WTC11 (cell line): Measurements from ENCODE around the gene DYNC1I1. TPM values are rescaled to one million over a fixed set of nuclear protein-coding genes. Genes with fewer than 3 reads are reported as not detected.

Experiments used
- ATAC-seq: fragments of 200-7000 bp; cut with Tn5 transposase; 2 replicates; pipeline ENCODE4 v1.10.0; 2021; ENCODE audit warnings: mild to moderate bottlenecking, moderate library complexity
- CTCF ChIA-PET: fragments of 300-600 bp; sonication (Branson Sonifier 250); formaldehyde crosslinking; loops from one replicate; lab custom pipeline; 2021; ENCODE audit warnings: antibody characterized with exemption; lab: Charles Lee
- POLR2A ChIA-PET: fragments of 350-600 bp; sonication (Branson Sonifier 250); formaldehyde crosslinking; loops from one replicate; lab custom pipeline; 2021; ENCODE audit warnings: antibody characterized with exemption; lab: Charles Lee
- DNase-seq: peaks from one replicate; pipeline ENCODE4 v3.0.0; 2021; ENCODE audit warnings: low spot score
- H3K27ac Mint-ChIP-seq: 2 replicates; pipeline ENCODE4 v1.8.0; 2021; ENCODE audit warnings: mixed read lengths
- H3K27me3 Mint-ChIP-seq: 2 replicates; pipeline ENCODE4 v1.8.0; 2021; ENCODE audit warnings: low read depth, mild to moderate bottlenecking, moderate library complexity, mixed read lengths
- H3K36me3 Mint-ChIP-seq: 2 replicates; pipeline ENCODE4 v1.8.0; 2021; ENCODE audit warnings: mixed read lengths
- H3K4me1 Mint-ChIP-seq: 2 replicates; pipeline ENCODE4 v1.8.0; 2022; ENCODE audit warnings: mixed read lengths
- H3K4me3 Mint-ChIP-seq: 2 replicates; pipeline ENCODE4 v1.8.0; 2021; ENCODE audit warnings: mild to moderate bottlenecking, moderate library complexity, mixed read lengths
- H3K9me3 Mint-ChIP-seq: 2 replicates; pipeline ENCODE4 v1.8.0; 2021; ENCODE audit warnings: mixed read lengths
- ELF4 ChIP-seq: sonication (generic); formaldehyde crosslinking; IDR thresholded peaks from 2 replicates; pipeline ENCODE4 v1.8.1; 2022; ENCODE audit warnings: low read depth, mild to moderate bottlenecking, moderate library complexity, missing genetic modification reagents
- FOXP1 ChIP-seq: sonication (generic); formaldehyde crosslinking; IDR thresholded peaks from 2 replicates; pipeline ENCODE4 v1.8.0; 2022; ENCODE audit warnings: missing genetic modification reagents, mild to moderate bottlenecking, moderate library complexity, borderline replicate concordance
- FOXP4 ChIP-seq: sonication (generic); formaldehyde crosslinking; IDR thresholded peaks from 2 replicates; pipeline ENCODE4 v1.8.0; 2022; ENCODE audit warnings: mild to moderate bottlenecking, missing genetic modification reagents
- HMGA2 ChIP-seq: fragments of 250-450 bp; sonication (Bioruptor Pico); IDR thresholded peaks from 2 replicates; pipeline ENCODE4 v1.4.0; 2021; ENCODE audit warnings: mild to moderate bottlenecking, moderate library complexity
- NFATC4 ChIP-seq: fragments of 250-450 bp; sonication (Bioruptor Pico); IDR thresholded peaks from 2 replicates; pipeline ENCODE4 v1.9.0; 2021; ENCODE audit warnings: mild to moderate bottlenecking
- NFE2L1 ChIP-seq: sonication (generic); formaldehyde crosslinking; IDR thresholded peaks from 2 replicates; pipeline ENCODE4 v1.8.1; 2023; ENCODE audit warnings: missing genetic modification reagents
- PRRX2 ChIP-seq: fragments of 250-450 bp; sonication (Bioruptor Pico); IDR thresholded peaks from 2 replicates; pipeline ENCODE4 v1.8.0; 2021; ENCODE audit warnings: mild to moderate bottlenecking
- RORB ChIP-seq: fragments of 250-450 bp; sonication (Bioruptor Pico); IDR thresholded peaks from 2 replicates; pipeline ENCODE4 v1.9.0; 2021; ENCODE audit warnings: mild to moderate bottlenecking
- SMAD4 ChIP-seq: sonication (generic); formaldehyde crosslinking; IDR thresholded peaks from 2 replicates; pipeline ENCODE4 v1.8.0; 2022; ENCODE audit warnings: mild to moderate bottlenecking, missing genetic modification reagents
- SP1 ChIP-seq: sonication (generic); formaldehyde crosslinking; conservative IDR thresholded peaks from 2 replicates; pipeline ENCODE4 v1.8.1; 2022; ENCODE audit warnings: missing genetic modification reagents
- TEAD1 ChIP-seq: sonication (generic); formaldehyde crosslinking; IDR thresholded peaks from 2 replicates; pipeline ENCODE4 v1.8.0; 2022; ENCODE audit warnings: mild to moderate bottlenecking, missing genetic modification reagents
- TP53 ChIP-seq: sonication (generic); formaldehyde crosslinking; IDR thresholded peaks from 2 replicates; pipeline ENCODE4 v1.8.1; 2023; ENCODE audit warnings: mild to moderate bottlenecking, missing genetic modification reagents
- ZBTB21 ChIP-seq: sonication (generic); formaldehyde crosslinking; IDR thresholded peaks from 2 replicates; pipeline ENCODE4 v1.8.1; 2023; ENCODE audit warnings: mild to moderate bottlenecking, missing genetic modification reagents, borderline replicate concordance
- ZNF423 ChIP-seq: fragments of 250-450 bp; sonication (Bioruptor Pico); IDR thresholded peaks from 2 replicates; pipeline ENCODE4 v2.1.2; 2022; ENCODE audit warnings: mild to moderate bottlenecking, moderate library complexity
- ZNF512 ChIP-seq: sonication (generic); formaldehyde crosslinking; IDR thresholded peaks from 2 replicates; pipeline ENCODE4 v1.8.1; 2022; ENCODE audit warnings: missing genetic modification reagents, borderline replicate concordance
- ZNF671 ChIP-seq: fragments of 250-450 bp; sonication (Bioruptor Pico); IDR thresholded peaks from 2 replicates; pipeline ENCODE4 v1.8.0; 2021; ENCODE audit warnings: mild to moderate bottlenecking
- total RNA-seq: library from RNA; stranded (reverse); gene quantifications from 3 replicates; pipeline ENCODE4 v1.2.3, GENCODE V29; 2021
- TF ChIP-seq, protein P1 (sequence below): fragments of 250-450 bp; sonication (Bioruptor Pico); IDR thresholded peaks from 2 replicates; pipeline ENCODE4 v1.9.0; 2021; ENCODE audit warnings: mild to moderate bottlenecking
- TF ChIP-seq, protein P2 (sequence below): sonication (generic); formaldehyde crosslinking; IDR thresholded peaks from 2 replicates; pipeline ENCODE4 v1.8.1; 2022; ENCODE audit warnings: mild to moderate bottlenecking, moderate library complexity, missing genetic modification reagents
- TF ChIP-seq, protein P3 (sequence below): sonication (generic); formaldehyde crosslinking; IDR thresholded peaks from 2 replicates; pipeline ENCODE4 v1.8.0; 2022; ENCODE audit warnings: mild to moderate bottlenecking, missing genetic modification reagents
- TF ChIP-seq, protein P4 (sequence below): sonication (generic); formaldehyde crosslinking; IDR thresholded peaks from 2 replicates; pipeline ENCODE4 v1.8.1; 2022; ENCODE audit warnings: mild to moderate bottlenecking, missing genetic modification reagents, moderate library complexity, borderline replicate concordance
- TF ChIP-seq, protein P5 (sequence below): sonication (generic); formaldehyde crosslinking; IDR thresholded peaks from 2 replicates; pipeline ENCODE4 v1.8.1; 2022; ENCODE audit warnings: low read depth, mild to moderate bottlenecking, moderate library complexity, missing genetic modification reagents, borderline replicate concordance
- TF ChIP-seq, protein P6 (sequence below): fragments of 200-600 bp; IDR thresholded peaks from 2 replicates; pipeline ENCODE4 v1.8.0; 2022; ENCODE audit warnings: antibody characterized with exemption

DYNC1I1 gene
- total RNA-seq, 1 experiment from 2014 or later: 2.8 TPM

GRCh38 chr7:95996886-95997285, 224.5 kb downstream of the DYNC1I1 start (continued):
- no peak for TF ChIP-seq FOXP4 (CRISPR knock-in tag)
- TF ChIP-seq SMAD4 (CRISPR knock-in tag): no peak
- no peak for TF ChIP-seq PRRX2 (CRISPR knock-in tag)
- TF ChIP-seq, protein P1, sequence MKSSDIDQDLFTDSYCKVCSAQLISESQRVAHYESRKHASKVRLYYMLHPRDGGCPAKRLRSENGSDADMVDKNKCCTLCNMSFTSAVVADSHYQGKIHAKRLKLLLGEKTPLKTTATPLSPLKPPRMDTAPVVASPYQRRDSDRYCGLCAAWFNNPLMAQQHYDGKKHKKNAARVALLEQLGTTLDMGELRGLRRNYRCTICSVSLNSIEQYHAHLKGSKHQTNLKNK (CRISPR knock-in tag): no peak

GRCh38 chr7:95997632-95998031, 225.3 kb downstream of the DYNC1I1 start:
- ATAC-seq (no peak), DNase-seq (no peak)
- no peaks in the 10 kb centered on the region for H3K27me3 Mint-ChIP-seq
- POLR2A ChIA-PET: no interaction called here
- H3K9me3 Mint-ChIP-seq: no peaks in the 10 kb centered on the region
- no peak overlapping the region for H3K4me3 Mint-ChIP-seq
- H3K27ac Mint-ChIP-seq: no peak overlapping the region
- CTCF ChIA-PET: no interaction called here
- H3K36me3 Mint-ChIP-seq: no peaks in the 10 kb centered on the region
- H3K4me1 Mint-ChIP-seq: no peaks in the 10 kb centered on the region
- TF ChIP-seq FOXP1 (CRISPR knock-in tag) (no peak), ZBTB21 (CRISPR knock-in tag) (no peak), HMGA2 (CRISPR knock-in tag) (no peak), TP53 (CRISPR knock-in tag) (no peak), TEAD1 (CRISPR knock-in tag) (no peak), RORB (CRISPR knock-in tag) (no peak), SP1 (CRISPR knock-in tag) (no peak), ZNF671 (CRISPR knock-in tag) (no peak), NFATC4 (CRISPR knock-in tag) (no peak)
- TF ChIP-seq, protein P2, sequence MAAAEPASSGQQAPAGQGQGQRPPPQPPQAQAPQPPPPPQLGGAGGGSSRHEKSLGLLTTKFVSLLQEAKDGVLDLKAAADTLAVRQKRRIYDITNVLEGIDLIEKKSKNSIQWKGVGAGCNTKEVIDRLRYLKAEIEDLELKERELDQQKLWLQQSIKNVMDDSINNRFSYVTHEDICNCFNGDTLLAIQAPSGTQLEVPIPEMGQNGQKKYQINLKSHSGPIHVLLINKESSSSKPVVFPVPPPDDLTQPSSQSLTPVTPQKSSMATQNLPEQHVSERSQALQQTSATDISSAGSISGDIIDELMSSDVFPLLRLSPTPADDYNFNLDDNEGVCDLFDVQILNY (CRISPR knock-in tag): no peak
- TF ChIP-seq, protein P3, sequence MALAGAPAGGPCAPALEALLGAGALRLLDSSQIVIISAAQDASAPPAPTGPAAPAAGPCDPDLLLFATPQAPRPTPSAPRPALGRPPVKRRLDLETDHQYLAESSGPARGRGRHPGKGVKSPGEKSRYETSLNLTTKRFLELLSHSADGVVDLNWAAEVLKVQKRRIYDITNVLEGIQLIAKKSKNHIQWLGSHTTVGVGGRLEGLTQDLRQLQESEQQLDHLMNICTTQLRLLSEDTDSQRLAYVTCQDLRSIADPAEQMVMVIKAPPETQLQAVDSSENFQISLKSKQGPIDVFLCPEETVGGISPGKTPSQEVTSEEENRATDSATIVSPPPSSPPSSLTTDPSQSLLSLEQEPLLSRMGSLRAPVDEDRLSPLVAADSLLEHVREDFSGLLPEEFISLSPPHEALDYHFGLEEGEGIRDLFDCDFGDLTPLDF (CRISPR knock-in tag): no peak

- Mint-ChIP-seq H3K9me3 (no peaks in the 10 kb centered on the region), H3K36me3 (no peaks in the 10 kb centered on the region), H3K27me3 (no peaks in the 10 kb centered on the region), H3K4me1 (no peaks in the 10 kb centered on the region), H3K27ac (no peak overlapping the region), H3K4me3 (no peak overlapping the region)
- ATAC-seq (no peak), DNase-seq (no peak)
- no peak for TF ChIP-seq ZNF423
- TF ChIP-seq, protein P4, sequence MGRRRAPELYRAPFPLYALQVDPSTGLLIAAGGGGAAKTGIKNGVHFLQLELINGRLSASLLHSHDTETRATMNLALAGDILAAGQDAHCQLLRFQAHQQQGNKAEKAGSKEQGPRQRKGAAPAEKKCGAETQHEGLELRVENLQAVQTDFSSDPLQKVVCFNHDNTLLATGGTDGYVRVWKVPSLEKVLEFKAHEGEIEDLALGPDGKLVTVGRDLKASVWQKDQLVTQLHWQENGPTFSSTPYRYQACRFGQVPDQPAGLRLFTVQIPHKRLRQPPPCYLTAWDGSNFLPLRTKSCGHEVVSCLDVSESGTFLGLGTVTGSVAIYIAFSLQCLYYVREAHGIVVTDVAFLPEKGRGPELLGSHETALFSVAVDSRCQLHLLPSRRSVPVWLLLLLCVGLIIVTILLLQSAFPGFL (CRISPR knock-in tag): no peak
- TF ChIP-seq, protein P5, sequence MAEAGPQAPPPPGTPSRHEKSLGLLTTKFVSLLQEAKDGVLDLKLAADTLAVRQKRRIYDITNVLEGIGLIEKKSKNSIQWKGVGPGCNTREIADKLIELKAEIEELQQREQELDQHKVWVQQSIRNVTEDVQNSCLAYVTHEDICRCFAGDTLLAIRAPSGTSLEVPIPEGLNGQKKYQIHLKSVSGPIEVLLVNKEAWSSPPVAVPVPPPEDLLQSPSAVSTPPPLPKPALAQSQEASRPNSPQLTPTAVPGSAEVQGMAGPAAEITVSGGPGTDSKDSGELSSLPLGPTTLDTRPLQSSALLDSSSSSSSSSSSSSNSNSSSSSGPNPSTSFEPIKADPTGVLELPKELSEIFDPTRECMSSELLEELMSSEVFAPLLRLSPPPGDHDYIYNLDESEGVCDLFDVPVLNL (CRISPR knock-in tag): no peak
- TF ChIP-seq ZNF512: no peak
- no peak for TF ChIP-seq ELF4 (CRISPR knock-in tag)
- no peak for TF ChIP-seq NFE2L1 (CRISPR knock-in tag)
- TF ChIP-seq ZNF671 (CRISPR knock-in tag): no peak
- TF ChIP-seq, protein P6, sequence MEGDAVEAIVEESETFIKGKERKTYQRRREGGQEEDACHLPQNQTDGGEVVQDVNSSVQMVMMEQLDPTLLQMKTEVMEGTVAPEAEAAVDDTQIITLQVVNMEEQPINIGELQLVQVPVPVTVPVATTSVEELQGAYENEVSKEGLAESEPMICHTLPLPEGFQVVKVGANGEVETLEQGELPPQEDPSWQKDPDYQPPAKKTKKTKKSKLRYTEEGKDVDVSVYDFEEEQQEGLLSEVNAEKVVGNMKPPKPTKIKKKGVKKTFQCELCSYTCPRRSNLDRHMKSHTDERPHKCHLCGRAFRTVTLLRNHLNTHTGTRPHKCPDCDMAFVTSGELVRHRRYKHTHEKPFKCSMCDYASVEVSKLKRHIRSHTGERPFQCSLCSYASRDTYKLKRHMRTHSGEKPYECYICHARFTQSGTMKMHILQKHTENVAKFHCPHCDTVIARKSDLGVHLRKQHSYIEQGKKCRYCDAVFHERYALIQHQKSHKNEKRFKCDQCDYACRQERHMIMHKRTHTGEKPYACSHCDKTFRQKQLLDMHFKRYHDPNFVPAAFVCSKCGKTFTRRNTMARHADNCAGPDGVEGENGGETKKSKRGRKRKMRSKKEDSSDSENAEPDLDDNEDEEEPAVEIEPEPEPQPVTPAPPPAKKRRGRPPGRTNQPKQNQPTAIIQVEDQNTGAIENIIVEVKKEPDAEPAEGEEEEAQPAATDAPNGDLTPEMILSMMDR: no peak
- CTCF ChIA-PET: no interaction called here
- POLR2A ChIA-PET: no interaction called here
Measured at GRCh38 chr7:95999481-95999880, 227.1 kb downstream of the DYNC1I1 start.
